Measurements from ENCODE around the gene RHOBTB1.

GRCh38 chr10:60944910-60945297 is 919 bp upstream of the RHOBTB1 start:
- TF ChIP-seq, protein P1, sequence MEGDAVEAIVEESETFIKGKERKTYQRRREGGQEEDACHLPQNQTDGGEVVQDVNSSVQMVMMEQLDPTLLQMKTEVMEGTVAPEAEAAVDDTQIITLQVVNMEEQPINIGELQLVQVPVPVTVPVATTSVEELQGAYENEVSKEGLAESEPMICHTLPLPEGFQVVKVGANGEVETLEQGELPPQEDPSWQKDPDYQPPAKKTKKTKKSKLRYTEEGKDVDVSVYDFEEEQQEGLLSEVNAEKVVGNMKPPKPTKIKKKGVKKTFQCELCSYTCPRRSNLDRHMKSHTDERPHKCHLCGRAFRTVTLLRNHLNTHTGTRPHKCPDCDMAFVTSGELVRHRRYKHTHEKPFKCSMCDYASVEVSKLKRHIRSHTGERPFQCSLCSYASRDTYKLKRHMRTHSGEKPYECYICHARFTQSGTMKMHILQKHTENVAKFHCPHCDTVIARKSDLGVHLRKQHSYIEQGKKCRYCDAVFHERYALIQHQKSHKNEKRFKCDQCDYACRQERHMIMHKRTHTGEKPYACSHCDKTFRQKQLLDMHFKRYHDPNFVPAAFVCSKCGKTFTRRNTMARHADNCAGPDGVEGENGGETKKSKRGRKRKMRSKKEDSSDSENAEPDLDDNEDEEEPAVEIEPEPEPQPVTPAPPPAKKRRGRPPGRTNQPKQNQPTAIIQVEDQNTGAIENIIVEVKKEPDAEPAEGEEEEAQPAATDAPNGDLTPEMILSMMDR (IDR thresholded peaks at IDR 0.05), result no peak
- TF ChIP-seq POLR2A (IDR thresholded peaks at IDR 0.05), result no peak
- no peak for TF ChIP-seq POLR2AphosphoS5 (IDR thresholded peaks at IDR 0.05)

Measured in upper lobe of left lung (tissue), 4 donors.